Dermis microvascular lymphatic vessel endothelial cell (primary cell): ENCODE measurements around the gene ZNF300. TPM values are rescaled to one million over a fixed set of nuclear protein-coding genes. Genes with fewer than 3 reads are reported as not detected.
"Not testable (repeated sequence)": the region's sequence is repeated elsewhere in the genome, so short reads cannot be mapped to it uniquely, and the experiment has no call there.

Experiments
- DNase-seq, 2 donors: peaks; one replicate each; pipeline versions ENCODE4 v3.0.0 to v3.0.0-alpha.2; 2010; ENCODE audit warnings: low read depth in 2 of 2
- total RNA-seq: library from RNA; depleted of rRNA; stranded (reverse); fragments of >200 nt; gene quantifications from 2 replicates; pipeline ENCODE4 v1.2.1, GENCODE V29; 2014

Gene ZNF300
- total RNA-seq, 1 donor from 2014 or later = 4.6 TPM

DNA sequence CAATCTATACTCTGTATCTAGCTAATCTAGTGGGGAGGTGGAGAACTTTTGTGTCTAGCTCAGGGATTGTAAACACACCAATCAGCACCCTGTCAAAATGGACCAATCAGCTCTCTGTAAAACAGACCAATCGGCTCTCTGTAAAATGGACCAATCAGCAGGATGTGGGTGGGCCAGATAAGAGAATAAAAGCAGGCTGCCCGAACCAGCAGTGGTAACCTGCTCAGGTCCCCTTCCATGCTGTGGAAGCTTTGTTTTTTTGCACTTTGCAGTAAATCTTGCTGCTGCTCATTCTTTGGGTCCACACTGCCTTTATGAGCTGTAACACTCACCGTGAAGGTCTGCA is 58.5 kb downstream of the ZNF300 start, which contains the start of gene IRGM:
Gene IRGM, plus strand, starts transcription at position 214 of the 346 bp plus-strand sequence. CDS start 1,603 bp downstream, outside the sequence.
- DNase-seq = not testable (repeated sequence)

DNA sequence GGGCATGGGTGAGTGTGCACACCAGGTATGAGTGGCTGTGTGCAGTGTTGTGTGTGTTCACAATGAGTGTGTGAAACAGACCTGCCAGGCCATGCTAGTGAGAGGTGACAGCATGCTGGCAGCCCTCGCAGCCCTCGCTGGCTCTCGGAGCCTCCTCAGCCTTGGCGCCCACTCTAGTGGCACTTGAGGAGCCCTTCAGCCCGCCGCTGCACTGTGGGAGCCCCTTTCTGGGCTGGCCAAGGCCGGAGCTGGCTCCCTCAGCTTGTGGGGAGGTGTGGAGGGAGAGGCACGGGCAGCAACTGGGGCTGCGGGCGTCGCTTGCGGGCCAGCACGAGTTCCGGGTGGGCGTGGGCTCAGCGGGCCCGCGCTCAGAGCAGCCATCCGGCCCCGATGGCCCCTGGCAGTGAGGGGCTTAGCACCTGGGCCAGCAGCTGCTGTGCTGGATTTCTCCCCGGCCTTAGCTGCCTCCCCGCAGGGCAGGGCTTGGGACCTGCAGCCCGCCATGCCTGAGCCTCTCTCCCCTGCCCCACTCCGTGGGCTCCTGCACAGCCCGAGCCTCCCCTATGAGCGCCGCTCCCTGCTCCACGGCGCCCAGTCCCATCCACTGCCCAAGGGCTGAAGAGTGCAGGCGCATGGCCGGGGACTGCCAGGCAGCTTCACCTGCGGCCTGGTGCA is 59.5 kb downstream of the ZNF300 start:
- DNase-seq = not testable (repeated sequence)

Other genes with a start within 250 kb of the ZNF300 start
- gene MYOZ3, start 243.7 kb downstream of the ZNF300 start, total RNA-seq = 0.13 and 0.25 TPM in 2 replicates
- gene RBM22, start 203.9 kb downstream of the ZNF300 start, total RNA-seq = 14.9 and 18.8 TPM in 2 replicates
- gene DCTN4, start 146.0 kb downstream of the ZNF300 start, total RNA-seq = 23.9 and 29.7 TPM in 2 replicates
- gene SMIM3, start 126.2 kb downstream of the ZNF300 start, total RNA-seq = 4.4 and 4.8 TPM in 2 replicates
- not detected in 2 replicates for gene IRGM, start 58.5 kb downstream of the ZNF300 start, total RNA-seq
- 8.6 and 15.7 TPM in 2 replicates for gene GPX3, start 115.6 kb upstream of the ZNF300 start, total RNA-seq
- gene TNIP1, start 176.1 kb upstream of the ZNF300 start, total RNA-seq = 69.1 and 93.1 TPM in 2 replicates